IPS-18a (cell line): Measurements from ENCODE around the gene RIOK3.
A peak's percentile ranks its signal among the peaks of the same experiment; 100 is the strongest.

Experiments used
- H3K27ac ChIP-seq: one replicate; pipeline ENCODE4 v1.5.1; 2013; ENCODE audit warnings: low read length
- H3K27me3 ChIP-seq: one replicate; pipeline ENCODE4 v1.6.1; 2013; ENCODE audit warnings: mild to moderate bottlenecking, low read length; ENCODE audit not compliant: control insufficient read depth, insufficient read depth
- H3K36me3 ChIP-seq: one replicate; pipeline ENCODE4 v1.6.1; 2013; ENCODE audit warnings: low read depth, low read length; ENCODE audit not compliant: control insufficient read depth
- H3K4me1 ChIP-seq: one replicate; pipeline ENCODE4 v1.6.1; 2013; ENCODE audit warnings: low read depth, low read length; ENCODE audit not compliant: control insufficient read depth
- H3K4me3 ChIP-seq: one replicate; pipeline ENCODE4 v1.5.1; 2013; ENCODE audit warnings: low read length
- H3K9ac ChIP-seq: one replicate; pipeline ENCODE4 v1.6.1; 2013; ENCODE audit warnings: mild to moderate bottlenecking, low read length, moderate library complexity
- H3K9me3 ChIP-seq: one replicate; pipeline ENCODE4 v1.6.1; 2013; ENCODE audit warnings: low read depth, low read length; ENCODE audit not compliant: control insufficient read depth

Gene RIOK3

GRCh38 chr18:23452728-23453679, at the start of gene RIOK3:
Gene RIOK3, plus strand, starts transcription at chr18:23453287. Its CDS starts 153 bp downstream, at chr18:23453440.
- peak within 1 kb of the TSS; percentile 75 for H3K4me3 ChIP-seq
- no peaks in the 10 kb centered on the region for H3K27me3 ChIP-seq
- H3K9me3 ChIP-seq: no peaks in the 10 kb centered on the region
- H3K27ac ChIP-seq: no peak within 1 kb of the TSS
- no peaks in the 10 kb centered on the region for H3K36me3 ChIP-seq
- peaks cover 7% of the 10 kb centered on the region for H3K4me1 ChIP-seq
- H3K9ac ChIP-seq: peak within 1 kb of the TSS; percentile 59

- H3K27ac ChIP-seq: no peak overlapping the region
- H3K27me3 ChIP-seq: no peaks in the 10 kb centered on the region
- H3K4me1 ChIP-seq: peaks cover 12% of the 10 kb centered on the region
- H3K4me3 ChIP-seq: no peak overlapping the region
- no peak overlapping the region for H3K9ac ChIP-seq
- no peaks in the 10 kb centered on the region for H3K9me3 ChIP-seq
- no peaks in the 10 kb centered on the region for H3K36me3 ChIP-seq
Measured at GRCh38 chr18:23403310-23403709, 49.8 kb upstream of the RIOK3 start.

- Histone ChIP-seq H3K27me3 (no peaks in the 10 kb centered on the region), H3K4me1 (peaks cover 12% of the 10 kb centered on the region), H3K4me3 (no peak overlapping the region), H3K9me3 (no peaks in the 10 kb centered on the region), H3K36me3 (no peaks in the 10 kb centered on the region), H3K9ac (no peak overlapping the region), H3K27ac (no peak overlapping the region)
Measured at GRCh38 chr18:23405636-23406035, 47.5 kb upstream of the RIOK3 start.

- Histone ChIP-seq H3K36me3 (no peaks in the 10 kb centered on the region), H3K4me3 (no peak overlapping the region), H3K27ac (no peak overlapping the region), H3K9me3 (no peaks in the 10 kb centered on the region), H3K27me3 (no peaks in the 10 kb centered on the region), H3K9ac (no peak overlapping the region), H3K4me1 (peaks cover 9% of the 10 kb centered on the region)
Measured at GRCh38 chr18:23406271-23406787, 46.8 kb upstream of the RIOK3 start.

GRCh38 chr18:23412351-23412964, 40.6 kb upstream of the RIOK3 start:
- Histone ChIP-seq H3K27ac (no peak overlapping the region), H3K4me1 (no peaks in the 10 kb centered on the region)

GRCh38 chr18:23415515-23415914, 37.6 kb upstream of the RIOK3 start:
- no peak overlapping the region for H3K9ac ChIP-seq
- no peaks in the 10 kb centered on the region for H3K9me3 ChIP-seq
- no peak overlapping the region for H3K4me3 ChIP-seq
- no peaks in the 10 kb centered on the region for H3K27me3 ChIP-seq
- H3K27ac ChIP-seq: no peak overlapping the region
- H3K36me3 ChIP-seq: no peaks in the 10 kb centered on the region
- H3K4me1 ChIP-seq: no peaks in the 10 kb centered on the region

More at GRCh38 chr18:23412351-23412964, 40.6 kb upstream of the RIOK3 start:
- H3K9me3 ChIP-seq: no peaks in the 10 kb centered on the region
- H3K27me3 ChIP-seq: no peaks in the 10 kb centered on the region
- no peak overlapping the region for H3K4me3 ChIP-seq
- H3K9ac ChIP-seq: no peak overlapping the region
- no peaks in the 10 kb centered on the region for H3K36me3 ChIP-seq

- H3K27ac ChIP-seq: no peak overlapping the region
- no peaks in the 10 kb centered on the region for H3K9me3 ChIP-seq
- H3K36me3 ChIP-seq: no peaks in the 10 kb centered on the region
- no peaks in the 10 kb centered on the region for H3K4me1 ChIP-seq
- no peak overlapping the region for H3K9ac ChIP-seq
- no peaks in the 10 kb centered on the region for H3K27me3 ChIP-seq
- no peak overlapping the region for H3K4me3 ChIP-seq
Measured at GRCh38 chr18:23416298-23416697, 36.8 kb upstream of the RIOK3 start.

- H3K27ac ChIP-seq: no peak overlapping the region
- H3K36me3 ChIP-seq: no peaks in the 10 kb centered on the region
- H3K4me3 ChIP-seq: no peak overlapping the region
- no peaks in the 10 kb centered on the region for H3K4me1 ChIP-seq
- no peak overlapping the region for H3K9ac ChIP-seq
- H3K27me3 ChIP-seq: no peaks in the 10 kb centered on the region
- no peaks in the 10 kb centered on the region for H3K9me3 ChIP-seq
Measured at GRCh38 chr18:23421277-23421676, 31.8 kb upstream of the RIOK3 start.

GRCh38 chr18:23422751-23423418, 30.2 kb upstream of the RIOK3 start:
- no peak overlapping the region for H3K9ac ChIP-seq
- H3K4me1 ChIP-seq: no peaks in the 10 kb centered on the region
- no peaks in the 10 kb centered on the region for H3K27me3 ChIP-seq
- H3K4me3 ChIP-seq: no peak overlapping the region
- no peak overlapping the region for H3K27ac ChIP-seq
- H3K36me3 ChIP-seq: no peaks in the 10 kb centered on the region
- H3K9me3 ChIP-seq: no peaks in the 10 kb centered on the region

- Histone ChIP-seq H3K27me3 (no peaks in the 10 kb centered on the region), H3K4me3 (no peak overlapping the region), H3K9me3 (no peaks in the 10 kb centered on the region), H3K4me1 (no peaks in the 10 kb centered on the region), H3K27ac (no peak overlapping the region), H3K9ac (no peak overlapping the region), H3K36me3 (no peaks in the 10 kb centered on the region)
Measured at GRCh38 chr18:23424616-23425015, 28.5 kb upstream of the RIOK3 start.

GRCh38 chr18:23428821-23429220, 24.3 kb upstream of the RIOK3 start:
- Histone ChIP-seq H3K27me3 (no peaks in the 10 kb centered on the region), H3K9me3 (no peaks in the 10 kb centered on the region), H3K27ac (no peak overlapping the region), H3K4me1 (no peaks in the 10 kb centered on the region), H3K4me3 (no peak overlapping the region), H3K9ac (no peak overlapping the region), H3K36me3 (no peaks in the 10 kb centered on the region)
